ENCODE measurements around the gene VAPB. TPM values are rescaled to one million over a fixed set of nuclear protein-coding genes. Genes with fewer than 3 reads are reported as not detected.

Gene VAPB
- total RNA-seq, 2 donors from 2014 or later, result 53.5 to 63.3 TPM

DNA sequence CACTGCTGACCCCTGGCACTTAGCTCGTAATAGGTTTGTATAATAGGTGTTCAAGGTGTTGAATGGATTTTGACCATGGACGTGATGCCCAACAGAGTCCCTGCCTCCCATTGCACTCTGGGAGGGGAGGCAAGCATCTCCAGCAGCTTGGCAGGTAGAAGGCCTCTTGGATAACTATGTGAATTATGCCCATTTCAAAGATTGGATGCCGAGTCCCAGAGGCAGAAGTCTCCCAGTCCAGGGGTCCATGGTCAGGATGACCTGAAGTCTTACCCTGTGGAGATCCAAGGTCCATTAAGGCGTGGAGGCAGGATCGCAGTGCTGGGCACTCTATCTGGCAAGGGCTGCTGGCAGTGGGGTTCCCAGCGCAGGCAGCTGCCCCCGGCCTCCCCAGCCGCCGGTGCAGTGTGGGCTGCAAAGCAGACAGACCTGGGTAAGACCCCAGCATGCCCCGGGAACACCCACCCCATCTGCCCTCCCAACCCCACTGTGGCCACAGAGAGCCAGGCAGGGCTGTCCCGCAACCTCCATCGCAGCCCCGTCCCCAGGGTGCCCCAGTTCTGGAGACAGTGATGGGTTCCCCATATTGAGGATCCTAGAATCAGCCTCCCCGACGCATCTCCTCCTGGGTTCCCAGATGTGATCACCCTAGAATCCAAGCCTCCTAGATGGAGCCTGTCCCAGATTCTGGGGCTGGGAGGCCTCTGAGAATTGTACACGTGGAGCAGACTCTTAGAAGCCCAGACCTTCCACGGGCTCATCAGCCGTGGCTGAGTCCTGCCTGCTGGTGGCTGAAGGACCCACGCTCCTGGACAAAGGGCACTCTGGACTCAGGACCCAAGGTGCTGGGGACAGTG lies 81.5 kb downstream of the VAPB start:
- ATAC-seq (no peak), DNase-seq (no peak)
- intact Hi-C loops (cut with DNase I, micrococcal nuclease), result no loop called here

- intact Hi-C loops (cut with DNase I, micrococcal nuclease), result no loop called here
- DNase-seq (peak; percentile 33 to 52), ATAC-seq (peak; percentile 15)
Measured at GRCh38 chr20:58471193-58472164, 82.5 kb downstream of the VAPB start.

DNA sequence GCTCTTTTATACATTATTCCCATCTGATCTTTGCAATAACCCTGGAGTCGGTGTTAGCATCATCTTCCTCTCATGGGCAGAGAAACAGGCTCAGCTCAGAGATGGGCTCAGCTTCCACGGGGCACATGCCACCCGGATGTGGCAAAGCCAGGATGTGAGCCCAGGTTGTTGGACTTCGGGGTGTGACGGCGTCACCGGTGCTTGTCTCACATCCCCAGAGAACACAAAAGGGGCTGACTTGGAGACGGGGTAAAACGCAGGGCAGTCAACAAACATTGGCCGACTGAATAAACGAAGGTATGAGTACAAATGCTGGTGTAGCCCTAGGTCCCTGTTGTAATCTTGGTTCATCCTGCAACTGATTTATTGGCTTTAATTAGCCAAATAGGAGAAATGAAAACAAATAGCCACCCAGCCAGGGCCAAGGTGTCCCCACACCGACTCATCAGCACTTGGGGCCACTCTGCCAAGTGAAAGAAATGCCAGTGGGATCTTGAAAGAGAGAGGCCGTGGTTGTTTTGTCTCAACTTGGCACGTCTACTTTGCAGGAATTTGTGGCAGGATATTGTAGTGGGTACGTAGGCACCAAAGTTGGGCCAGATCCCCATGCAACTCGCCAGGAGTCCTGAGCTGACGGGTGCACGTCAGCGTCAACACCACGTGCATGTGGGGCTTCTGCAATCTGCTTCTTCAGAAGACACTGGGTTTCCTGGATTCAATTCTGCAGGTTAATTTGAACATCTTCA lies 83.4 kb downstream of the VAPB start:
- DNase-seq (no peak), ATAC-seq (no peak)
- intact Hi-C loops (cut with DNase I, micrococcal nuclease), result no loop called here

DNA sequence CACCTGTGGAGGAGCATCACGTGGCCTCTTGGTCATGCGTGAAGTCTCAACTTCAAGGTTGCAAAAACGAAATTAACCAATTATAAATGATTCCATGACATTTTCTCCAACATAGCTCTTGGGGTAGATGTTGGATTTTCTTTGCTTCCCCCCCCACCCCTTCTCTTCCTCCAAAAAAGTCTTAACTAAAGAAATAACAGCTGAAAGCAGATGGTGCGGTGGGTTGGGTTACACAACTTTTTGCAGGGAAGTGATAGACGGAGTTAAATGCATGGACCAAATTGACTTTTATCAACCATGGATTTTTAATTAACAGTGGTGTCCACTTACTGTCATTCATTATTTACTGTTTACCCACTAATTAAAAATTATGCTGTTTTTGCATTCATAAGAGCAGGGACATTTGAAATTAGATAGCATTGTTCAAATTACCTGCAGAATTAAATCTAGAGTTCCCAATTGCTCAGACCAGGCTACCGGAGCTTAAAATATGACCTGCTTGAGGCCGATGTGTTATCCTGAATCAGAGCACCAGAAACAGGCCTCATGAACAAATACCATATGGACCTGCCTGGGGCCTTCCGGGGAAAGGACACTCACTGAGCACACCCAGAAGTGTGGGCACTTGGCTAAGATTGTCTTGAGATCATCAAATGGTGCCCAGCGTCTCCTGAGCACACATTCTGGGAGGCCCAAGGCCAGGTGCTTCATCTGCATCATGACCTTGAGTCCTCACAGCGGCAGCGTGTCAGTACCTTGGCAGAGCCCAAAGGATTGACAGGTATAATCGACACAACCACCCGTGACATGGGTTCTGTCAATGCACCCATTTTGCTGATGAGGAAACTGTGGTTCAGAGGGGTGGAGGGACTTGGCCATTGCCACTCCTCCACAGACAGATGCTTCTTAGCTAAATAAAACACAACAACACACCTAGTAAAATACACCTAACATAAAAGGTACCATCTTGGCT lies 84.7 kb downstream of the VAPB start:
- no peak for ATAC-seq
- intact Hi-C loops (cut with DNase I, micrococcal nuclease), result no loop called here
- DNase-seq, result no peak

- no peak for ATAC-seq
- DNase-seq, result no peak
- intact Hi-C loops (cut with DNase I, micrococcal nuclease), result no loop called here
Measured at GRCh38 chr20:58475466-58475865, 86.4 kb downstream of the VAPB start.

DNA sequence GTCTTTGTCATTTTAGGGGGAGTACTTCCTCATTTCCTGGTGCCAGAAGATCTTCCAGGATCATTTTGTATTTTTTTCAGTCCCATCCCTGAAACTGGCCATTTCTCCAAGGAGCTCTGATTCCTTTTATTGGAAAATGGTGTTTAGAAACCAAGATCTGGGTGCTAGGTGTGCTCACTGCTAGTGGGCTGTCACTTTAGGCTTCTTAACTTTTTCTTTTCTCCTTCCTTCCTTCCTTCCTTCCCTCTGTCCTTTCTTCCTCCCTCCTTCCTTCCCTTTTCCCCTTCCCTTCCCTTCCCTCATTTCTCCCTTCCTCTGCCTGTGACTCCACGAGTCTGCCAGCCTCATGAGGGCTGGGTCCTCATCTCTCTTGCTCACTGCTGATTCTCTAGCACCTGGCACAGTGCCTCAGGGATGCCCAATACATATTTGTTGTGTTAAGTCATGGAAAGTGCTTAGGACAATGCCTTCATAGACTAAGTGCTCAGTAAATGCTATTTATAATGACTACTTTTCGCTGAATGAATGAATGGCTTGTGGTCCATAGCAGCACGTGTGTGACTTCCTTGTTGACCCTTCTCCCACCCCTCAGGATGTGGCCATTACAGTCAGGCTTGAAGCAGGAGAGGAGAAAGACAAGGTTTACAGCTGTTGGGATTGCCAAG lies 89.2 kb downstream of the VAPB start:
- intact Hi-C loops (cut with DNase I, micrococcal nuclease), result no loop called here
- no peak for DNase-seq
- ATAC-seq, result no peak

DNA sequence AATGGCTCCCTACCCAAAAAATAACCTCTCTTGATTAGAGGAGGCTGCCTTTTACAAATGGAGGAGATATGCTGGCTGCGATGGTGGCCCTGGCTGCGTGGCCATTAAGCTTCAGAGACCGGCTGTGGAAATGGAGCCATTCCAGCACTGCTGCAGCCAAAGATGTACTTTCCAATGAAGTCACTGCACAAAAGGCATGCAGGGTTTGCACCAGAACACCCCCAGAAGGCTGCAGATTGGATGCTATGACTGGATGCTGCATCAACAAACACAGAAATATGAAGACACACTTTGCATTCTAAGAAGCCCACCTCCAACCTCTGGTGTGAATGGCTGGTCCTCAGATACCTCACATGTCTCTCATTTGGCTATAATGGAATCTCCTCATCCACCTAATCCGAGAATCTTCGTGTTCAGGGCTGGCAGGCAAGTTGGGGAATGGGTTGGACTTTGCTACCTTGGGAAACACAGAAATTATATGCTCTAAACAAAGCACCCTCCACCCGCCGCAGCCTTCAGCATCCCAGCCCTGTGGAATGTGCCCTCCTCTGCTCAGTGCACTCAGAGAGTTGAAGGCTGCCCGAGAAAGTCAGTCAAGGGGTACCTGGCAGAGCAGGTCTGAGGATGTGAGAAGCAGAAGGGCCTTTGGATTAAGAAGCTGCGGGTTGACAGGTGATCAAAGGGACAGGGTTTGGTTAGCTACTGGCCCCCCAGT lies 90.9 kb downstream of the VAPB start:
- no peak for ATAC-seq
- intact Hi-C loops (cut with DNase I, micrococcal nuclease), result no loop called here
- DNase-seq, result no peak

- ATAC-seq (peak; percentile 81), DNase-seq (no peak)
Measured at GRCh38 chr20:58480551-58481336, 91.7 kb downstream of the VAPB start.

DNA sequence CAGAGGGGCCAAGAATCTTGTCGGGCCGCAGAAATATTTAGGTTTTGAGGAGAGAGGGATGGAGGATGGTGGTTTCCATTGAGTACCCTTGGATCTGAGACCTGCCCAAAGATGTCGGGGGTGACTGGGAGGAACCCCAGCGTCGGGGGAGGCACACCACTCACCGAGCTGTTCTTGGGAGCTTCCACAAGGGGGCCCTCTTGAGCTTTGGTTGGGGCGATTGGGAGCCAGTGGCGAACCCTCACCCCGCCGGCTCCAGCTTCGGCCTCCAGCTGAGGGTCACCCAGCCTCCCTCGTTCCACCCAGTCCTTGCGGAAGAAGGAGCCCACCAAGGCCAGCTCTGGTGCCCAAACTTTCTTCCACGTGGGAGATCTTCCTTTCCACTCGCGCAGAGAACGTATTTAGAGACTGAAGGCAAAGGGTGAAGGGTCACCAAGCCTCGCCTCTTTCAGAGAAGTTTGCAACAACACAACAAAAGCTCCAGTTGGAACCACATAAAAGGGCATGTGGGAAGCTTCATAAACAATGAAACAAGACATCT lies 92.5 kb downstream of the VAPB start:
- DNase-seq, result peak in 1 of 2 donors; percentile 59
- intact Hi-C loops (cut with DNase I, micrococcal nuclease), result no loop called here
- ATAC-seq, result peak; percentile 86

More at GRCh38 chr20:58480551-58481336, 91.7 kb downstream of the VAPB start:
- intact Hi-C loops (cut with DNase I, micrococcal nuclease), result no loop called here

DNA sequence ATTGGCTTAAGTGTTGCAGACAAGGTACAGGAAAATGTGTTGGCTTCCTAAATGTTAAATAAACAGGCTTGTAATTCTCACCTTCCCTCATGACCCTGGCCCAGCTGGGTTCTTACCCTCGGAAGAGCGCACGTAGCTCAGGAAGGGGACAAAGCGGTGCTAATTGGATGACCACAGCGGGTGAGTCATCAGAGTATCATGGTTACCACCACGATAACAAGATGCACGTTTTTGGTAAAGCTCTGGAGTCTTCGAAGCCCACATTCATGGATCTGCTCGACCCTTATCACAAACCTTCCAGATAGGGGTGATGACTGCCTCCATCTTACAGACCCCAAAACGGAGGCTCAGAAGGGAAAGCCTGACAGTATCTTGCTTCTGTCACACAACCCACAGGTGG lies 93.4 kb downstream of the VAPB start:
- ATAC-seq (no peak), DNase-seq (no peak)
- intact Hi-C loops (cut with DNase I, micrococcal nuclease), result no loop called here

GRCh38 chr20:58483051-58483450 lies 94.0 kb downstream of the VAPB start:
- ATAC-seq, result no peak
- intact Hi-C loops (cut with DNase I, micrococcal nuclease), result no loop called here
- DNase-seq, result no peak

DNA sequence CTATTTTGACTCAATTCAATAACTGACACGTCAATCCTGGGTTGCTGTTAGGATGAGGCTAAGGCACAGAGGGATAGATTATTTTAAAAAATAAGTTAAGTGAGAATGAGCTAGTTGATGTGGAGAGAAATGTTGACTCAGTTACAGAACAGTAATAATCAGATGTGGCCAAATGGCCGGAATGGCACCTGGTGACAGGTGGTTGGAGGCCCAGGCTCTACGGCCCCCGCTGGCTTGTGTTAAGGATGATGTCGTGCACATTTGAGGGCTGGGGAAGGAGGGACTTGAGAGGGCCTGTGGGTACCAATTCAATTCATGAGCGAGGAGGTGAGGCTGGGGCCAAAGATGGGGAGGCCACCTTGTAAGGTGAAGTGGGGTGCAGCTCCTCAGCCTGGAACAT lies 94.4 kb downstream of the VAPB start:
- ATAC-seq (no peak), DNase-seq (no peak)
- intact Hi-C loops (cut with DNase I, micrococcal nuclease), result no loop called here

GRCh38 chr20:58485393-58485792 lies 96.4 kb downstream of the VAPB start:
- intact Hi-C loops (cut with DNase I, micrococcal nuclease), result loop anchor here in 1 of 2 donors (2.0 kb wide), 1 partner anchor 31 kb away; no protein-coding TSS in a partner anchor
- DNase-seq (no peak), ATAC-seq (no peak)

DNA sequence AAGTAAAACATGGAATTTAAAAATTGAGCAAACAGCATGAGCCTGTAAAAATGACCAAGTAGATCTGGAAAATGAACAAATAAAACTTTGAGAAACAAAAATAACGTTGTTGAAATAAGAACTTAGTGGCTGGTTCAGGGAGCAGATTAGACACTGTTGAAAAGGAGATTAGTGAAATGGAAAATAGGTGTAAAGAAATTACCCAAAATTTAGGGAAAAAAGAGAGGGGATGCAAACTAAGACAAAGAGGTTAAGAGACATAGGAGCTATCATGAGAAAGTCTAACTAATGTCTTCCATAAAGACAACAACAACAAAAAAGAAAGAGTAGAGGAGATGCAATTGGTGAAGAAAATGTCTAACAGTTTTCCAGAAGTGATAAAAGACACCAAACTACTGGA lies 97.2 kb downstream of the VAPB start:
- ATAC-seq (no peak), DNase-seq (no peak)
- intact Hi-C loops (cut with DNase I, micrococcal nuclease), result no loop called here

DNA sequence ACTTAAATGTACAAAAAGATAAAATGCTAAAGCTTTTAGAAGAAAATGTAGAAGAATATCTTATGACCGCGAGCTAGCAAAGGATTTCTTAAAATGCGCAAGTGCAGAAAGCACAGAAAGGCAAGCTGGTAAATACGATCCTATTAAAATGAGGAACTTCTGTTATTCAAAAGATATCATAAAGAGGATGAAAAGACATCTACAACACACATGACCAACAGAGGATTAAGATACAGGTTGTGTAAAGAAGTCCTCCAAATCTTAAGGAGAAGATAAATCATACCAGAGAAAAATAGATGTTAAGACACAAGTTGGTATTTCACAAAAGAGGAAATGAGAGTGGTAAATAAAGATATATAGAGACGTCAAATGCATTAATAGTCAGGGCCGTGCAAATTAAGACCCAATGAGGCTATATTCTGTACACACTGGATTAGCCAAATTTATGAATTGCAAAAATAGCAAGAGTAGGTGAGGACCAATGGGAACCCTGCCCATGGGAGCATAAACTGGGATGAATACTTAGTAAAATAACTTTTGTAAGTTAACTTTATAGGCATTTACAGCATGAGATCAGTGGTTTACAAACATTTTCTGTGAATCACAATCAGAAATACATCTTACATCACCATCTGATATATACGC lies 103.2 kb downstream of the VAPB start:
- intact Hi-C loops (cut with DNase I, micrococcal nuclease), result no loop called here
- DNase-seq (no peak), ATAC-seq (no peak)
